Measurements from ENCODE around the gene TRMT5. TPM values are rescaled to one million over a fixed set of nuclear protein-coding genes. Genes with fewer than 3 reads are reported as not detected.
A peak's percentile ranks its signal among the peaks of the same experiment; 100 is the strongest.

Gene TRMT5
- total and polyA plus RNA-seq, 9 of the 15 experiments (the other 6 are each of a cell fraction or from before 2014, with no cell fraction given) = 8.4 to 20.0 (median 15.1) TPM

GRCh38 chr14:60970146-60970545, 10.7 kb downstream of the TRMT5 start:
- 75% methylated on average over 2 of the region's 2 CpGs for WGBS (ENCODE audit: insufficient coverage, low coverage, missing lambda C conversion rate)
- DNase-seq (ENCODE audit: extremely low read depth in 1 of 4, low spot score in 3 of 4) (no peak), ATAC-seq (no peak), FAIRE-seq (no peak)
- H3K27ac ChIP-seq (ENCODE audit: extremely low read depth, low read depth, low read length) = no peak overlapping the region
- ChIA-PET CTCF (ENCODE audit: low intra/inter-chr PET ratio) (no interaction called here), POLR2A (no interaction called here)
- no peaks in the 10 kb centered on the region for H3K79me2 ChIP-seq (ENCODE audit: control insufficient read depth, insufficient read depth, low read length)
- H3K9ac ChIP-seq (ENCODE audit: insufficient read depth in 1 of 2, low read depth in 2 of 2, low read length in 2 of 2) = no peak overlapping the region
- no peaks in the 10 kb centered on the region for H3K27me3 ChIP-seq (ENCODE audit: control insufficient read depth in 2 of 2, insufficient read depth in 2 of 2, low read length in 2 of 2)
- peaks cover 14% of the 10 kb centered on the region; the same call in 2 of the 3 replicates for H3K36me3 ChIP-seq (ENCODE audit: control insufficient read depth, insufficient read depth, low read length)
- intact Hi-C loops (cut with micrococcal nuclease) (no loop called here), in situ Hi-C loops (cut with MboI) (no loop called here)
- H4K20me1 ChIP-seq (replicated peaks; ENCODE audit: control insufficient read depth, insufficient read depth, low read length) = no peaks in the 10 kb centered on the region
- H2AFZ ChIP-seq (ENCODE audit: low read depth, low read length) = no peak overlapping the region
- H3K4me3 ChIP-seq = no peak overlapping the region
- no peaks in the 10 kb centered on the region for H3K9me3 ChIP-seq (replicated peaks; ENCODE audit: control insufficient read depth, insufficient read depth, low read depth, low read length)
- no peaks in the 10 kb centered on the region for H3K9me1 ChIP-seq (ENCODE audit: control insufficient read depth, insufficient read depth, low read length)
- no peaks in the 10 kb centered on the region for H3K4me1 ChIP-seq (replicated peaks in 1 of 2; ENCODE audit: control insufficient read depth in 2 of 2, insufficient read depth in 2 of 2, low read length in 2 of 2)
- TF ChIP-seq CEBPG (CRISPR knock-in tag; IDR thresholded peaks at IDR 0.05) = no peak
- TF ChIP-seq CEBPG (tag; conservative IDR thresholded peaks at IDR 0.05 in 1 of 2, IDR thresholded peaks at IDR 0.05 in 1 of 2) = peak; percentile 55 to 69
- TF ChIP-seq ZBTB9 (CRISPR knock-in tag; IDR thresholded peaks at IDR 0.05) = no peak
- peak; percentile 85 for TF ChIP-seq CEBPB (tag; IDR thresholded peaks at IDR 0.05)
- no peak overlapping the region for H3K4me2 ChIP-seq (ENCODE audit: insufficient read depth, low read length)
- BruUV-seq (replicated peaks) = no TSS peak

GRCh38 chr14:60968671-60969070, 12.2 kb downstream of the TRMT5 start:
- FAIRE-seq (no peak), ATAC-seq (no peak), DNase-seq (ENCODE audit: extremely low read depth in 1 of 4, low spot score in 3 of 4) (no peak)
- H4K20me1 ChIP-seq (replicated peaks; ENCODE audit: control insufficient read depth, insufficient read depth, low read length) = no peaks in the 10 kb centered on the region
- H2AFZ ChIP-seq (ENCODE audit: low read depth, low read length) = no peak overlapping the region
- no TSS peak for BruUV-seq (replicated peaks)
- intact Hi-C loops (cut with micrococcal nuclease) = no loop called here
- no peaks in the 10 kb centered on the region for H3K9me1 ChIP-seq (ENCODE audit: control insufficient read depth, insufficient read depth, low read length)
- H3K27me3 ChIP-seq (ENCODE audit: control insufficient read depth in 2 of 2, insufficient read depth in 2 of 2, low read length in 2 of 2) = no peaks in the 10 kb centered on the region
- H3K9ac ChIP-seq (ENCODE audit: insufficient read depth in 1 of 2, low read depth in 2 of 2, low read length in 2 of 2) = no peak overlapping the region
- no peak overlapping the region for H3K4me2 ChIP-seq (ENCODE audit: insufficient read depth, low read length)
- no peaks in the 10 kb centered on the region for H3K79me2 ChIP-seq (ENCODE audit: control insufficient read depth, insufficient read depth, low read length)
- no peak overlapping the region for H3K27ac ChIP-seq (ENCODE audit: extremely low read depth, low read depth, low read length)
- H3K4me3 ChIP-seq = no peak overlapping the region
- ChIA-PET POLR2A (interaction anchor here (1.3 kb wide), 1 partner anchor 10 kb away, joined by 6 read pairs; no protein-coding TSS in a partner anchor), CTCF (ENCODE audit: low intra/inter-chr PET ratio) (no interaction called here)
- H3K4me1 ChIP-seq (replicated peaks in 1 of 2; ENCODE audit: control insufficient read depth in 2 of 2, insufficient read depth in 2 of 2, low read length in 2 of 2) = peaks cover 0 to 3% of the 10 kb centered on the region in 2 experiments; a peak in 2 of 5 replicates
- H3K36me3 ChIP-seq (ENCODE audit: control insufficient read depth, insufficient read depth, low read length) = peaks cover 5% of the 10 kb centered on the region; the same call in 1 of the 3 replicates
- H3K9me3 ChIP-seq (replicated peaks; ENCODE audit: control insufficient read depth, insufficient read depth, low read depth, low read length) = no peaks in the 10 kb centered on the region
- in situ Hi-C loops (cut with MboI) = no loop called here
- TF ChIP-seq ZNF785 (CRISPR knock-in tag; IDR thresholded peaks at IDR 0.05) = no peak
- no peak for TF ChIP-seq ARNT (IDR thresholded peaks at IDR 0.05)
- no peak for TF ChIP-seq CREBBP (IDR thresholded peaks at IDR 0.05; ENCODE audit: low read depth, low read length)
- no peak for TF ChIP-seq ZNF24 (IDR thresholded peaks at IDR 0.05)
- TF ChIP-seq ARID3B (CRISPR knock-in tag; IDR thresholded peaks at IDR 0.05; ENCODE audit: borderline replicate concordance) = no peak
- TF ChIP-seq TRIM25 (IDR thresholded peaks at IDR 0.05; ENCODE audit: borderline replicate concordance) = no peak
- no peak for TF ChIP-seq MLX (CRISPR knock-in tag; conservative IDR thresholded peaks at IDR 0.05)
- TF ChIP-seq STAG1 (CRISPR knock-in tag; IDR thresholded peaks at IDR 0.05; ENCODE audit: borderline replicate concordance) = no peak
